ENCODE measurements around the gene TRIP13.

GRCh38 chr5:885127-885442 lies 7.6 kb upstream of the TRIP13 start:
- TF ChIP-seq E2F8 (IDR thresholded peaks at IDR 0.05; ENCODE audit: low read depth, partially characterized antibody), result no peak
- no peak for TF ChIP-seq YY1 (IDR thresholded peaks at IDR 0.05; ENCODE audit: borderline replicate concordance in 1 of 3, control insufficient read depth in 1 of 3, extremely low read depth in 1 of 3, insufficient read depth in 3 of 3, insufficient read length in 1 of 3, insufficient replicate concordance in 2 of 3, low read depth in 1 of 3, low read length in 2 of 3)
- TF ChIP-seq HBP1 (CRISPR knock-in tag; IDR thresholded peaks at IDR 0.05), result no peak
- TF ChIP-seq CTCF (IDR thresholded peaks at IDR 0.05 in 2 of 3, conservative IDR thresholded peaks at IDR 0.05 in 1 of 3; ENCODE audit: insufficient read depth in 2 of 3, low read depth in 1 of 3, low read length in 3 of 3), result no peak
- TF ChIP-seq RB1 (IDR thresholded peaks at IDR 0.05; ENCODE audit: low read depth), result no peak
- TF ChIP-seq EZH2 (IDR thresholded peaks at IDR 0.05; ENCODE audit: borderline replicate concordance, low read depth, low read length), result no peak
- no peak for TF ChIP-seq TSHZ1 (CRISPR knock-in tag; IDR thresholded peaks at IDR 0.05)
- TF ChIP-seq CTCFL (IDR thresholded peaks at IDR 0.05; ENCODE audit: borderline replicate concordance, insufficient read depth, low read depth, low read length, poor library complexity, severe bottlenecking), result no peak
- no peak for TF ChIP-seq CBX1 (IDR thresholded peaks at IDR 0.05; ENCODE audit: low read depth)
- TF ChIP-seq STAG1 (CRISPR knock-in tag; IDR thresholded peaks at IDR 0.05; ENCODE audit: borderline replicate concordance), result no peak
- no peak for TF ChIP-seq FOXM1 (IDR thresholded peaks at IDR 0.05; ENCODE audit: low read depth)
- TF ChIP-seq FOXM1 (CRISPR knock-in tag; IDR thresholded peaks at IDR 0.05; ENCODE audit: low read depth), result no peak
- no peak for TF ChIP-seq ELK1 (CRISPR knock-in tag; IDR thresholded peaks at IDR 0.05)

All from K562 (cell line).